ENCODE results near the gene BCL7A.

The BCL7A gene

DNA sequence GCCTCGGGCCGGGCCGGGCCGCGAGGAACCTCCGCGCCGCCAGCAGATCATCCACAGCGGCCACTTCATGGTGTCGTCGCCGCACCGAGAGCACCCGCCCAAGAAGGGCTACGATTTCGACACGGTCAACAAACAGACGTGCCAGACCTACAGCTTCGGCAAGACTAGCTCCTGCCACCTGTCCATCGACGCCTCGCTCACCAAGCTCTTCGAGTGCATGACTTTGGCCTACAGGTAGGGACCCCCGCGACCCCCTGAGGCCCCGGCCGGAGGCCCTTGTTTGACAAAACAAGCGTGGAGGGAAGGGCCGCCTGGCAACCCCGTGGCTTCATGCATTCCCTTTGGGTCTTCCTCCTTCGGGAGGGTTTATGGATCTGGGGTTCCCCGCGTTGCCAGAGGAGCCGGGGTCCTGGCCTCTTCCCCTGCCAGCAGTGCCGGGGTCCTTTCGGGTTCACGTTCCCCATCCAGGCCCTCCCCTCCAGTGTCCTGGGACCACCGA, 57.4 kb downstream of the BCL7A start:
- DNase-seq (ENCODE audit: low spot score): no peak

DNA sequence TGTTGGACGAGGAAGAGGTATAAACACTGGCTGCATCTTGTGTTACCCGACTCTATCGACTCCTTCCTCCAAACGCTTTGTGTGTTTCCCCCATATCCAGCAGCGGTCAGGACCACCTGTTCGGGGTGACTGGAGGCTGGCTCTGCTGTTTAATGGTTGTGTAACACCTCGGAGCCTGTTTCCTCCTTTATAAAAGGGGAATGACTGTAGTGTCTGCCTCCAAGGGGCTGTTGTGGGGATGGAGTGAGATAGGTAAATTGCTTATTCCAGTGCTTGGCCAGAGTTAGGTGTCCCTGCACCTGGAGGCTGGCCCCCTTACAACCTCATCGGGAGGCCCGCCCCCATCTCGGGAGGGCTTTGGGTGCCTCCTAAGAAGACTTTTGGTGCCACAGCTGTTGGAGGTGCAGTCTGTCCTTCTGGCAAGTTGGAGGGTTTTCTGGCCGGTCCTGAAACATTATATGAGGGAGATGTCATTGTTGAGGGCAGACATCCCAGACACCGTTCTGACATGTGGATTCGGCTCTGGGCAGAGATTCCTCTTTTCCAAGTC, 57.9 kb downstream of the BCL7A start:
- DNase-seq (ENCODE audit: low spot score): no peak

DNA sequence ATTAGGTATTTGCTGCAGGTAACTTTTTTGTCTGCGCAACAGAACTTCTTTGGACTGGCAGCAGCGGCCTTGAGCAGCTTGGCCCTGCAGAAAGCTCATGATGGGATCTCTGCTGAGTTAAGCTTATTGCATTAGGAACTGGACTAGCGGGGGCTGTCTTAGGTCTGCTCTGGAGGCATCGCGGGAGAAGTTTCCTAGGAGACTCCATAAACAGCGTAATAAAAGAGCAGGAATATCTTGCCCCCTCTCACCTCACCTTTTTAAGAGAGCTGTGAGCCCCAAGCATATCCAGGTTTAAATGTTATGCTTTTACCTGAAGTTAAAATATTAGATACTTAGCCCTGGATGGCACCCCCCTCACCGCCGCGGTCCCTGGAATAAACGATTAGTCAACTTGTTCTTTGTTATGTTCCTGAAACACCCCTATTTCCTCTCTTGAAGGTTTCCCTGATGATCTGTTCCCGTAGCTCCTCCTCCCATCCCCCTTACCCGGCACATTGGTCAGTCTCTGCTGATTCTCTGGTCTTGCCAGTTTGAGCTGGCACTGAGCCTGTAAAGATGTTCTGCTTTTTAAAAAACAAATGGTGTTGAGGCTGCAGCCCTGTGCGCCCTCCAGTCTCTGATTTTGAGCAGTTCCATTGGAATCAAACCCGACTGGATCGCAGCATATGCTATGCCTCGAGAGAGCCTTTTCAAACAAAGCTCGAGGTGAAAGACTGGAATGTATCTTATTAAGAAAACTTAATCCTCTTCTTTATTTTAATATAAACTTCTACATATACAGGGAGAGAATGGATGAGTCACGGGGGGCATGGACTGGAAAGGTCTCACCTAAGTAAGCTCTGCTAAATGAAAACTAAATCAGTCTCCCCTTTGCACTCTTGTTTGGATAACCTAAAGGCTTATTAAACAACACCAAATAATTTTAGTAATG, 58.7 kb downstream of the BCL7A start:
- peak; percentile 21 for DNase-seq (ENCODE audit: low spot score)

DNA sequence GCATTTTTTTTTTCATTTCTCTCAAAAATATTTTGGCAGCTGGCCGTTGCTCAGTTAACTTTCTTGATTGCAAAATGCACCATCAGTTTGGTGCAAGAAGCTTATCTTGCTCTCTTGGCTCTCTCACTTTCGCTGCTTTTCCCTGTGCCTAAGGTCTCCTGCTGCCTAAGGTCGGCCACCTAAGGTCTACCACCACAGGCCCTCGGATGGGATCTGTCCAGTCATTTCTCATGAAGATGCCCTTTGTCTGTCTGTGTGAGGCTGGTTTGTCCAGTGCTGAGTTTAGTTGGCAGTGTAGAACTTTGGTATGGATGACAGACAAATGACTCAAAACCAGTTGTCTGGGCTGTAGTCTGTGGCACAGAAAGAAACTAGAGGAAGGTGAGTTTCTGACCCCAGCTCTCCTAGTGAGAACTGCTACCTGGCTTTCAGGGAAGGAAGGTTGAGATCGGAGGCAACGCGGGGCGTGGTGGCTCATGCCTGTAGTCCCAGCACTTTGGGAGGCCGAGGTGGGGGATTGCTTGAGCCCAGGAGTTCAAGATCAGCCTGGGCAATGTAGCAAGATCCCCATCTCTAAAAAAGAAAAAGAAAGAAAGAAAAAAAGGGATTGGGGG, 59.5 kb downstream of the BCL7A start:
- no peak for DNase-seq (ENCODE audit: low spot score)

DNA sequence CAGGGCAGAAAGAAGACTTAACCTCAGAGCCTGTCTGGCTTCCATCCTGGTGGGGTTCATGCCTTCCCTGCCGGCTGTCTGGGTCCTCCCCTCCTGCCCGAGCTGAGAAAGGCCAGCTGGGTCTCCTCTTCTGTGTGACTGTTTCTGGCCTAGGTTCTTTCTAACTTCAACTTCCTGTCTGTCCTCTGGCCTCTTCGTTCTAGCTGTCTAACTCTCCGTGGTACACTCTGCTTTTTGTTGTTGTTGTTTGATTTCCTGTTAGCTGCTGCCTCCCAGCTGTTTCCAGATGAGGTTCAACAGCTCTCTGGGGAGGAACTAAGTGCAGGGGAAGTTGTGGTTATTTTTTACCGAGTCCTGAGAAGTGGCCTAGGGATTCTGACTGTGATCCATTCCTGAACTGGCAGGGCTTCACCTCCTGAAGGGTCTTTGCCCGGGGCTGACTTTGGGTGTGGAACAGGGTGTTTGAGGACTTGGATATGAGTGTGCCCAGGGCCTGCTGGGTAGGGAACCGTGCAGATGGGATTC, 60.1 kb downstream of the BCL7A start:
- DNase-seq (ENCODE audit: low spot score): peak; percentile 63

DNA sequence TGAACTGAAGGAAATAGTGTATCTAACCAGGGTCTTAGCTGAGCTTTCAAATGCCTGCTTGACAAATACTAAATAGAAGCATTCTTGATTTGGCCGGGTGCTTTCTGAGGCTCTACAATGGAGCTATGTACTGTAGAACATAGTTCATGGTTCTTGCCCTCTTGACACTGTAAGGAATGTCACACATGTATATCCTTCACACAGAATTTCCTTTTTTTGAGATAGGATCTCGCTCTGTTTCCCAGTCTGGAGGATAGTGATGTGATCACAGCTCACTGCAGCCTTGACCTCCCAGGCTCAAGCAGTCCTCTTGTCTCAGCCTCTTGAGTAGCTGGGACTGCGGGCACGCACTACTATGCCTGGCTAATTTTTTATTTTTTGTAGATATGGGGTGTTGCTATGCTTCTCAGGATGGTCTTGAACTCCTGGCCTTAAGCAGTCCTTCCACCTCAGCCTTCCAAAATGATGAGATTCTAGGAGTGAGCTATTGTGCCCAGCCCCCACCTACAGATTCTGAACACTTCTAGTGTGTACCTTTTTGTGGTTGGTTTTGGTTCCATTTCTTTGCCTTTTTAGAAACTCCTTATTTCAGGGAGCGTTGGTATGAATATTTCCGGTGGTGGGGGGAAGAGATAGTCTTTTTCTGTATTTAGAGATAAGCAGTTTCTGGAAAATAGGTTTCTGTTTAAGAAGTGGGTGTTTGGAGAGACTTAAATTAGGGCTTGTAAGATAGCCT, 61.1 kb downstream of the BCL7A start:
- no peak for DNase-seq (ENCODE audit: low spot score)

DNA sequence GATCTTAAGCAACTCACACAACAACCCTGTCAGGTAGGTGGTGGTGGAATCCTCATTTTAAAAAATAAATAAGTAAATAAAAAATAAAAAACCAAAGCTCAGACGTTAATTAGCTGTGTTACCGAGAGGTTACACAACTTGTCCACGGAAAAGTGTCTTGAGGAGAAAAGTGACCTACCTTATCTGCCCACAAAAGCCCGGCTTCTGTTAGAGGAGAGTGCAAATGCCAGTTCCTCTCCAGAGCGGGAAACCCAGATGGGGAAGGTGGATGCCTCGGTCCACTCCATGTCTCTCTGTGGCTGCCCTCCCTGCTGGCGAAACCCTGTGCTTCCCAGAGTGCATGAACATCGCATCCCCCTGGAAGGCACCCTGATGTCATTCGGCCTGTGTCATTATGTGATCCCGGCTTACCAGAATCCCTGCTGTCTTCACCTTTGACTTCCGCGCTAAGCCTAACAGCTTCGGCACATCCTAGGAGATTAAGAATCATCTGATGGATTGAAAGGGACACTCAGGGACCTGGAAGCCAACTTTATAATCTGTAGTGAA, 63.2 kb downstream of the BCL7A start:
- DNase-seq (ENCODE audit: low spot score): no peak

DNA sequence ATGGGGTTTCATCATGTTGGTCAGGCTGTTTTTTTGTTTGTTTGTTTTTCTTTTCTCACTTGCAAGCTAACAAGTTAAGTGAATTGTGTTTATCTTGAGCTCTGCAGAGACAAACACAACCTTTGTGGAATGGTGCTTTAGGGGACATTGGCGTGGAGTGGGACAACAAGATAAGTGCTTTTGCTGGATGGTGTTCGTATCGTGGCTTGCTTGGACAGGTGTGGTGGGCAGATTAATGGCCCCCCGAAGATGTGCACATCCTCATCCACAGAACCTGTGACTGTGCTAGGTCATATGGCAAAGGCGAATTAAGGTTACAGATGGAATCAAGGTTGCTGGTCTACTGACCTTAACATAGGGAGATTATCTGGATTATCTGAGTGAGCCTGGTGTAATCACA, 63.9 kb downstream of the BCL7A start:
- no peak for DNase-seq (ENCODE audit: low spot score)

DNA sequence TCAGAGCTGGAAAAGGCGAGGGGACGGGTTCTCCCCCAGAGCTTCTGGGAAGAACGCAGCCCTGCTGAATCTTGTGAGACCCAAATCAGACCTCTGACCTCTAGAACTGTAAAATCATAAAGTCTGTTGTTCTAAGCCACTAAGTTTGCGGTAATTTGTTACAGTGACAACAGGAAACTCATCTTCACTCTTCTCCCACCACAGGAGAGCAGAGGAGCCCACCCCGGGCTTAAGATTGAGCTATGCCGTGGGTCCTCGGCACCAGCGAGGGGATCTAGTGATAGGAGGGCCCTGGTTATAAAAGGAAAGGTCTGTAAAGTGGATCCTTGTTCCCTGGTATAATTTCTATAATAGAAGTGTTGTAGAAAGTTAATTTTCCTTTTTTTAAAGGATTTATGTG, 64.4 kb downstream of the BCL7A start:
- no peak for DNase-seq (ENCODE audit: low spot score)

DNA sequence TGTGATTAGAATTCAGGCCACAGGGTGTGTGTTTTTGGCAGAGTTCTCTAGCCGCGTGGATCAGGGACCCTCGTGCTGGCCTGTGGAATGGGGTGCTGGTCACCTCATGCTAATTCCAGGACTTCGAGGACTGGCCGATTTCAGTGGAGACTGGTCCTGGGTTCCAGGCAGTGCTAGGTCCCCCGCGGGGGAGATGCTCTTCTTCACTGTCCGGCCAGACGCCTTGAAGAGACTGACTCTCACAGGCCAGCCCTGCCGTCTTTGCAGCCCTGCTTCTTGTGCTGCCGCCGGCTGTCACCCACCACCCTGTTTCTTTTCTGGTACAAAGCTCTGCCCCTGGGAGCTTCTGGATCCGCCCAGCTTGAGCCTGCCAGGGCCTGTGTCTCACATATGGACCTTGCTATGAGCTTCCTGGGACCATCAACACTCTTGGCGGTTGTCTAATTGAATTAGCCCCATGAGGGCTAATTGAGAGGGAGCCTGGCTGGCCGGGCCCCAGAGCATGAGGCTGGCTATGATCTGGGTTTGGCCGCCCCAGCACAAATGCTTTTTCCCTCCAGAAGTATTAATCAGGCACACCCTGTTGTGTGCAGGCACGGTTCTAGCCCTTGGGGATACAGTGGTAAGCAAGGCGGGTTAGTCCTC, 65.1 kb downstream of the BCL7A start:
- DNase-seq (ENCODE audit: low spot score): no peak

DNA sequence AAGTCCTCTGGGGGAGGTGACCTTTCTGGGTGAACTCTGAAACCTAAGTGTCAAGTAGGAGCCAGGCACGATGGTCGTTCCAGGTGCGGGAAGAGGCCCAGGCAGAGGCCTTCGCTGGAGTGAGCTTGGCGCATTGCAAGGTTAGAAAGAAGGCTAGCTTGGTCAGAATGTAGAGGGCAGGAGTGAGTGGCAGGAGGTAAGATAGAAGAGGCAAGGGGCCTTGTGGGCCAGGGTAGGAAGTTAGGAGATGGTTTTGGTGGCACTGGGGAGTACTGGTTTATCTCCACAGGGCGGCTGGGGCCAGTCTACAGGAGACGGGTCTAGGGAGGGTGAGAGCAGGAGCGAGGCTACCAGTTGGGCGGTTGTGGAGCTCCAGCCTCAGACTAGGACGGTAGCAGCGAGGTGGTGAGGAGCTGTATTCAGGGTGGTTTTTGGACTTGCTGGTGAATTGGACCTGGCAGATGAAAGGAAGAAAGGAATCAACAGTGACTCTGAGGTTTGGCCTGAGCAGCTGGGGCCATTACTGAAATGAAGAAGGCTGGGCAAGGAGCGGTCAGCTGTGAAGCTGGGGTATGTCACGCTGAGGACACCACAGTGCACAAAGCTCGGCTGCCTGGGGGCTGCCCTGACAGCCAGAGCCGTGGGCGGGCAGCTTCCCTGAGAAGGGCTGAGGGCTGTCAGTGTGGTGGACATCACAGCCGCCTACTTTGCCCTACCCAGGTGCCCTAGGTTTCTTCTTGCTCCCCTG, 65.9 kb downstream of the BCL7A start:
- no peak for DNase-seq (ENCODE audit: low spot score)

DNA sequence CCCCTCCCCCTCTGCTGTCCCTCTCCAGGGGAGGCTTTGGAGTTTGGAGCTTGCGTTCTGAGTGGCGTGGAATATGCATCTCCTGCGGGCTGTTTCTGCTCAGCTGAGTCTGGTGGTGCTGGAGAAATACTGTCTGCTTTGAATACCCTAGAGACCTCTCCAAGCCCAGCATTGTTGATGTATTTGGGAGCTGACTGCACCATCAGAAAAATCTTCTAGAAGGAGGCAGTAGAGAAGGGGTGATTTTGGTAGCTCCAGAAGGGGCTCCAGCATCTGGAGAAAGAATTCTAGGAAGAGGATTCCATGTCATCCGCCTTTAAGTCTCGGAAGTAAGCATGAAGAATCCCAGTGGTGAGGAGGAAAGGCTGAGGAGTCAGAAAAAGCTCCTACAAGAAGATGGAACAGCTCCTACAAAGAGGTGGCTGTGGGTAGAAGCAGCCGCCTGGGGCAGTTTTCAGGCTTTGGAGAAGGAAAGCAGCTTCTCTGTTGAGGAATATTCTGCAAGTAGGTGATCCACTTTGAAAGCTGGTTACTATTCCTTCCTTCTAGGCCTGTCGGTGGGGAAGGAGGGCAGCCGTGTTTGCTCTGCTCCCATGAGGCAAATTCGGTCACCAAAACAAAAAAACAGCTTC, 66.6 kb downstream of the BCL7A start:
- no peak for DNase-seq (ENCODE audit: low spot score)

DNA sequence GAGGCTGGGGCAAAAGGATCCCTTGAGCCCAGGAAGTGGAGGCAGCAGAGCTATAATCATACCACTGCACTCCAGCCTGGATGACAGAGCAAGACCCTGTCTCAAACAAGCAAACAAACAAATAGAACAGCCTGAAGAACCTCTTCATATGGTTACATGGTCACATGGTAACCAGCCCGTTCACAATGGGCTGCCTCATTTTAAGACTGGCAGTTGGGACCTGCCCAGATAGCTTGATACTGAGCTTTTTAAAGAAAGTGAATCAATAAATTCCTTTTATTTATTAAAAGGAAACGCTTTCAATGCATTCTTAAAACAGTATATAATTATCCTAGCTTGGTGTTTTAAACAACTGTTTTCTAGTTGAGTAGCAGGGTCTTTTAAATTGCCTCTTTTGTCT, 67.4 kb downstream of the BCL7A start:
- DNase-seq (ENCODE audit: low spot score): no peak

DNA sequence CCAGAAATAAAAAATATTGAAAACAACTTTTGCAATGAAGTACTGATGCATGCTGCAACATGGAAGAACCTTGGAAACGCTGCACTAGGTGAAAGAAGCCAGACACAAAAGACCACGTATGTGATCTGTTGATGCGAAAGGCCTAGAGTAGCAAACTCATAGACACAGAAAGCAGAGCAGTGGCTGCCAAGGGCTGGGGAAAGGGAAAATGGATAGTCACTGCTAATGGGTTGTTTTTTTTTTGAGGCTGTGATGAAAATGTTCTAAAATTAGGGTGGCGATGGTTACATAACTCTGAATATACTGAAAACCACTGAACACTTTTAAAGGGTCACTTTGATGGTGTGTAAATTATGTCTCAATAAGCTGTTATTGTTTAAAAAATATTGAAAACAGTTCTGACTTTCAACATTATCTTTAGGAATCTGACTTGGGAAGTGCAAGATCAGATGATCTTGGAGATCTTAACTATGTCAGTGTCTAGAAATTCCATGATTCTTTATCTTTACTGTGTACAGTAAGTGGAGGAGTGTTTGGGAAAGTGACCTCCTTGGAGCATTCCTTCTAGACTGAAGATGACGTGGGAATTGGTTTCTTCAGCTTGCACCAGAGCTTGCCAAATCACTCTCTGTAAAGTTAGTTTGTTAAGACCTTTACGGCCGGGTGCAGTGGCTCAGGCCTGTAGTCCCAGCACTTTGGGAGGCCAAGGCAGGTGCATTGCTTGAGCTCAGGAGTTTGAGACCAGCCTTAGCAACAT, 69.3 kb downstream of the BCL7A start:
- no peak for DNase-seq (ENCODE audit: low spot score)

DNA sequence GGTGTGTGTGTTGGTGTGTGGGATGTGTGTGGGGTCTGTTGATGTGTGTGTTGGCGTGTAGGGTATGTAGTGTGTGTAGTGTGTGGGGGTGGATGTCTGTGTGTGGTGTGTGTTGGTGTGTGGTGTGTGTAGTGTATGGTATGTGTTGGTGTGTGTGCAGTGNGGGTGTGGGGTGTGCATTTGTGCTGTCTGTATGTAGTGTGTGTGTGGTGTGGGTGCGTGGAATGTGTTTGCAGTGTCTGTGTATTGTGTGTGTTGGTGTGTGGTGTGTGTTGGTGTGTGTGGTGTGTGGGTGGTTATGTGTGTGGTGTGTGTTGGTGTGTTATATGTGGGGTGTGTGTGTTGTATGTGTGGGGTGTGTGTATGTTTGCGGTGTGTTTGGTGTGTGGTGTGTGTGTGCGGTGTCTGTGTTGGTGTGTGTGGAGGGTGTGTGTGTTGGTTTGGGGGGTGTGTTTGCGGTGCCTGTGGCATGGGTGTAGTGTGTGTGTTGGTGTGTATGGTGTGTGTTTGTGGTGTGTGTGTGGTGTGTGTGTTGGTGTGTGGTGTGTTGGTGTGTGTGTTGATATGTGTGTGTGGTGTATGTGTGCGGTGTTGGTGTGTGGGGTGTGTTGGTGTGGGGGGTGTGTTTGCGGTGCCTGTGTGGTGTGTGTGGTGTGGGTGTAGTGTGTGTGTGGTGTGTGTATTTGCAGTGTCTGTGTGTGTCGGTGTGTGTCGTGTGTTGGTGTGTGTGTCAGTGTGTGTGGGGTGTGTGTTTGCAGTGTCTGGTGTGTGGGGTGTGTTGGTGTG, 71.6 kb downstream of the BCL7A start:
- DNase-seq (ENCODE audit: low spot score): no peak

DNA sequence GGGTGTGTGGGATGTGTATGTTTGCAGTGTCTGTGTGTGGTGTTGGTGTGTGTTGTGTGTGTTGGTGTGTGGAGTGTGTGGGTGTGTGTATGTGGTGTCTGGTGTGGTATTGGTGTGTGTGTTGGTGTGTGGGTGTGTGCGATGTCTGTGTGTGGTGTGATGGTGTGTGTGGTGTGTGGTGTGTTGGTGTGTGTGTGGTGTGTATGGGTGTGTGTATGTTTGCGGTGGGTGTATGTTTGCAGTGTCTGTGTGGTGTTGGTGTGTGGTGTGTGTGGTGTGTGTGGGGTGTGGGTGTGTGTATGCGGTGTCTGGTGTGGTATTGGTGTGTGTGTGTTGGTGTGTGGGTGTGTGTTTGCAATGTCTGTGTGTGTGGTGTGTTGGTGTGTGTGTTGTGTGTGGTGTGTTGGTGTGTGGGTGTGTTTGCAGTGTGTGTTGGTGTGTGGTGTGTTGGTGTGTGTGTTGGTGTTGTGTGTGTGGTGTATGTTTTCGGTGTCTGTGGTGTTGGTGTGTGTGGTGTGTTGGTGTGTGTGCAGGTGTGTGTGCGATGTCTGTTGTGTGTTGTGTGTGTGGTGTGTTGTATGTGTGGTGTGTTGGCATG, 72.6 kb downstream of the BCL7A start:
- no peak for DNase-seq (ENCODE audit: low spot score)

DNA sequence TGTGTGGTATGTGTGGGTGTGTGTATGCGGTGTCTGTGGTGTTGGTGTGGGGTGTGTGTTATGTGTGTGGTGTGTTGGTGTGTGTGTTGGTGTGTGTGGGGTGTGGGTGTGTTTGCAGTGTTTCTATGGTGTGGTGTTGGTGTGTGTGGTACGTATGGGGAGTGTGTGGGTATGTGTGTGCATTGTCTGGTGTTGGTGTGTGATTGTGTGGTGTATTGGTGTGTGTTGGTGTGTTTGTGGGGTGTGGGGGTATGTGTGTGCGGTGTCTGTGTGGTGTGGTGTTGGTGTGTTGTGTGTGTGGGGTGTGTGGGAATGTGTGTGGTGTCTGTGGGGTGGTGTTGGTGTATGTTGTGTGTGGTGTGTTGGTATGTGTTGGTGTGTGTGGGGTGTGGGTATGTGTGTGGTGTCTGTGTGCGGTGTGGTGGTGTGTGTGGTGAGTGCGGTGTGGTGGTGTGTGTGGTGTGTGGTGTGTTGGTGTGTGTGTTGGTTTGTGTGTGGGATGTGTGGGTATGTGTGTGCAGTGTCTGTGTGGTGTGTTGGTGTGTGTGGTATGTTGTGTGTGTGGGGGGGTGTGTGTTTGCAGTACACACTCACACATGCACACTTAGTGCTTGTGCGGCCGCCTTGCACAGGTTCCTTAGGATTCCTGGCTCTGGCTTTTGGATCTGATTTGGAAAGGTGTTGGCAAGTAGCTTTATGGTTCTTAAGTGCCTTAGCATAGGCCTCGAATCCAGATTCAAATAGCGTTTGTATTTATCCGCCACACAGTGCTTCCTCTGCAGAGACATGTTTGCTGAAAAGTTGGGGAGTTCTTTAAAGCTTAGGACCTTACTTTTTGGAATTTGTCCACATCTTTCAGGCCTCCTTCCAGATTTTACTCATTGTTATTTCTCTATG, 73.3 kb downstream of the BCL7A start:
- no peak for DNase-seq (ENCODE audit: low spot score)

Measured in CD4-positive, alpha-beta T cell treated with Interleukin-6 at 100 ng/mL for 8 hours (primary cell).